ENCODE measurements around the gene LNX1. TPM values are rescaled to one million over a fixed set of nuclear protein-coding genes. Genes with fewer than 3 reads are reported as not detected.

Gene LNX1
- total and polyA plus RNA-seq, 12 donors, result 1.2 to 8.9 (median 3.7) TPM

DNA sequence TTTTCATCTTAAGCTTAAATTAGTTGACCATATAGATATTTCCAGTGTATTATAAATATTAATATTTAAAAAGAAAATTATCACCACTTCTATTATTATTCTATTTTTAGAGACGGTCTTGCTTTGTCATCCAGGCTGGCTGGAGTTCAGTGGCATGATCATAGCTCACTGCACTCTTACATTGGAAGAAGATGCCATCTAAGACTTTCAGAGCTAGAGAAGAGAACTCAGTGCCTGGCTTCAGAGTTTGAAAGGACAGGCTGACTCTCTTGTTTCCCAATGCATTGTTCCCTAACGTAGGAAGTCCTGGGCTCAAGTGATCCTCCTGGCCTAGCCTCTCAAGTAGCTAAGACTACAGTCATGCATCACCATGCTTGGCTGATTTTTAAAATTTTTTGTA lies 137.9 kb downstream of the LNX1 start:
- TF ChIP-seq CTCF (IDR thresholded peaks at IDR 0.05) (no peak), POLR2A (IDR thresholded peaks at IDR 0.05) (no peak)
- Histone ChIP-seq H3K27ac (no peak overlapping the region), H3K27me3 (no peaks in the 10 kb centered on the region), H3K9me3 (replicated peaks in 1 of 3) (no peaks in the 10 kb centered on the region), H3K36me3 (replicated peaks in 1 of 2) (peaks cover 0 to 30% of the 10 kb centered on the region in 2 donors), H3K4me1 (replicated peaks in 1 of 2) (peaks cover 0 to 9% of the 10 kb centered on the region in 2 donors), H3K4me3 (no peak overlapping the region)
- intact Hi-C loops (cut with DNase I), result no loop called here
- peak in 3 of 7 donors; percentile 13 to 26 (median 20) for DNase-seq
- WGBS, 4 donors, result 79 to 91% (median 85%) methylated on average over 2 of the region's 2 CpGs

DNA sequence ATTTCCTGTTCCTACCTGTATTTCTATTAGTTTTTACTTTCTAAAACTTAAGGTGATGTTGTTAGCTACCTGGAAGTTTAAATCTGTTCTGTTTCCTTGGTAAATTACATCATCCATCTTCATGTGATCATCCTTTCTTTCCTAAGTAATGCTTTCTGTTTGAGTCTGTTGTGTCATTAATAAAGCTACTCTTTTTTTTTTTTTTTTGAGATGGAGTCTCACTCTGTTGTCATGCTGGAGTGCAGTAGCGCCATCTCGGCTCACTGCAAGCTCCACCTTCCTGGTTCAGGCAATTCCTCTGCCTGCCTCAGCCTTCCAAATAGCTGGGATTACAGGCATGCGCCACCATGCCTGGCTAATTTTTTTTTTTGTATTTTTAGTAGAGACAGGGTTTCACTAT lies 140.5 kb downstream of the LNX1 start:
- Histone ChIP-seq H3K27me3 (no peaks in the 10 kb centered on the region), H3K4me3 (no peak overlapping the region), H3K4me1 (replicated peaks in 1 of 2) (peaks cover 0 to 9% of the 10 kb centered on the region in 2 donors), H3K9me3 (replicated peaks in 1 of 3) (no peaks in the 10 kb centered on the region), H3K36me3 (replicated peaks in 1 of 2) (peaks cover 0 to 29% of the 10 kb centered on the region in 2 donors), H3K27ac (no peak overlapping the region)
- TF ChIP-seq CTCF (IDR thresholded peaks at IDR 0.05) (no peak), POLR2A (IDR thresholded peaks at IDR 0.05) (no peak)
- no peak for DNase-seq
- 87 to 96% (median 91%) methylated on average over 3 of the region's 3 CpGs for WGBS, 4 donors
- intact Hi-C loops (cut with DNase I), result no loop called here

- H3K9me3 ChIP-seq (replicated peaks in 1 of 3), result no peaks in the 10 kb centered on the region
- H3K27me3 ChIP-seq, result no peaks in the 10 kb centered on the region
- peaks cover 0 to 21% of the 10 kb centered on the region in 2 donors for H3K36me3 ChIP-seq (replicated peaks in 1 of 2)
- H3K4me1 ChIP-seq (replicated peaks in 1 of 2), result peaks cover 0 to 9% of the 10 kb centered on the region in 2 donors
- no peak overlapping the region for H3K4me3 ChIP-seq
- H3K27ac ChIP-seq, result no peak overlapping the region
- TF ChIP-seq CTCF (IDR thresholded peaks at IDR 0.05) (no peak), POLR2A (IDR thresholded peaks at IDR 0.05) (no peak)
- intact Hi-C loops (cut with DNase I), result no loop called here
- WGBS, 4 donors, result 91 to 100% (median 96%) methylated on average over 2 of the region's 2 CpGs
- DNase-seq, result no peak
Observed at GRCh38 chr4:53444954-53445353, 146.3 kb downstream of the LNX1 start.

GRCh38 chr4:53441564-53441963 lies 149.7 kb downstream of the LNX1 start:
- 83 to 95% (median 91%) methylated on average over 1 of the region's 1 CpG for WGBS, 4 donors
- intact Hi-C loops (cut with DNase I), result no loop called here
- no peaks in the 10 kb centered on the region for H3K4me1 ChIP-seq (replicated peaks in 1 of 2)
- H3K36me3 ChIP-seq (replicated peaks in 1 of 2), result peaks cover 0 to 21% of the 10 kb centered on the region in 2 donors
- H3K4me3 ChIP-seq, result no peak overlapping the region
- no peak for DNase-seq
- no peaks in the 10 kb centered on the region for H3K27me3 ChIP-seq
- TF ChIP-seq POLR2A (IDR thresholded peaks at IDR 0.05), result no peak
- TF ChIP-seq CTCF (IDR thresholded peaks at IDR 0.05), result no peak
- no peak overlapping the region for H3K27ac ChIP-seq
- peaks cover 0 to 13% (median 0%) of the 10 kb centered on the region in 3 donors for H3K9me3 ChIP-seq (replicated peaks in 1 of 3)
